ENCODE data around the gene ADORA1.

DNA sequence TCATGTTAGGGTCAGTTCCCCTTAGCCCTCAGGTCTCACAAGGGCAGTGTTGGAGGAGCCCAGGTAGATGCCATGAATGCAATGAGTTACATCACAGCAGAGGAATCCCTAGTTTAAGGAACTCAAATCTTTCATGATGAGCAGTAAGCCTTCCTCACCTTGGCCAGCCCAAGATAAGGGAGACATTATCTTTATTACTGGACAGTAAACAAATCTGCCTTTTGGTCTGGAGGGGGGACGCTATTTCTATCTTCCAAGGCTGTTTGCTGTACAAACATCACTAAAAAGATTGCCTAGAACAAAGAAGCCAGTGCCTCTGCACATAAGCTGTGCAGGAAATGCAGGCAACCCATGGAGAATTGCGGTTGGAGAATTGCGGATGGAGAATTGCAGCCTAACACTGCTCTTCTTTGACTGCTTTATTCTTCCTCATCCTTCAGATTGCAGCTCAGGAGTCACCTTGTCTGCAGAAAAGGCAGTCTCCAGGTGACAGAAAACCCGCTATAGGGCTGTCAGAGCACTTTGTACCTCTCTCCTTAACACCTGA lies 61.2 kb downstream of the ADORA1 start:
- TF ChIP-seq, protein P1, sequence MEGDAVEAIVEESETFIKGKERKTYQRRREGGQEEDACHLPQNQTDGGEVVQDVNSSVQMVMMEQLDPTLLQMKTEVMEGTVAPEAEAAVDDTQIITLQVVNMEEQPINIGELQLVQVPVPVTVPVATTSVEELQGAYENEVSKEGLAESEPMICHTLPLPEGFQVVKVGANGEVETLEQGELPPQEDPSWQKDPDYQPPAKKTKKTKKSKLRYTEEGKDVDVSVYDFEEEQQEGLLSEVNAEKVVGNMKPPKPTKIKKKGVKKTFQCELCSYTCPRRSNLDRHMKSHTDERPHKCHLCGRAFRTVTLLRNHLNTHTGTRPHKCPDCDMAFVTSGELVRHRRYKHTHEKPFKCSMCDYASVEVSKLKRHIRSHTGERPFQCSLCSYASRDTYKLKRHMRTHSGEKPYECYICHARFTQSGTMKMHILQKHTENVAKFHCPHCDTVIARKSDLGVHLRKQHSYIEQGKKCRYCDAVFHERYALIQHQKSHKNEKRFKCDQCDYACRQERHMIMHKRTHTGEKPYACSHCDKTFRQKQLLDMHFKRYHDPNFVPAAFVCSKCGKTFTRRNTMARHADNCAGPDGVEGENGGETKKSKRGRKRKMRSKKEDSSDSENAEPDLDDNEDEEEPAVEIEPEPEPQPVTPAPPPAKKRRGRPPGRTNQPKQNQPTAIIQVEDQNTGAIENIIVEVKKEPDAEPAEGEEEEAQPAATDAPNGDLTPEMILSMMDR (IDR thresholded peaks at IDR 0.05; ENCODE audit: insufficient read depth, low read length) = no peak
- TF ChIP-seq, protein P2, sequence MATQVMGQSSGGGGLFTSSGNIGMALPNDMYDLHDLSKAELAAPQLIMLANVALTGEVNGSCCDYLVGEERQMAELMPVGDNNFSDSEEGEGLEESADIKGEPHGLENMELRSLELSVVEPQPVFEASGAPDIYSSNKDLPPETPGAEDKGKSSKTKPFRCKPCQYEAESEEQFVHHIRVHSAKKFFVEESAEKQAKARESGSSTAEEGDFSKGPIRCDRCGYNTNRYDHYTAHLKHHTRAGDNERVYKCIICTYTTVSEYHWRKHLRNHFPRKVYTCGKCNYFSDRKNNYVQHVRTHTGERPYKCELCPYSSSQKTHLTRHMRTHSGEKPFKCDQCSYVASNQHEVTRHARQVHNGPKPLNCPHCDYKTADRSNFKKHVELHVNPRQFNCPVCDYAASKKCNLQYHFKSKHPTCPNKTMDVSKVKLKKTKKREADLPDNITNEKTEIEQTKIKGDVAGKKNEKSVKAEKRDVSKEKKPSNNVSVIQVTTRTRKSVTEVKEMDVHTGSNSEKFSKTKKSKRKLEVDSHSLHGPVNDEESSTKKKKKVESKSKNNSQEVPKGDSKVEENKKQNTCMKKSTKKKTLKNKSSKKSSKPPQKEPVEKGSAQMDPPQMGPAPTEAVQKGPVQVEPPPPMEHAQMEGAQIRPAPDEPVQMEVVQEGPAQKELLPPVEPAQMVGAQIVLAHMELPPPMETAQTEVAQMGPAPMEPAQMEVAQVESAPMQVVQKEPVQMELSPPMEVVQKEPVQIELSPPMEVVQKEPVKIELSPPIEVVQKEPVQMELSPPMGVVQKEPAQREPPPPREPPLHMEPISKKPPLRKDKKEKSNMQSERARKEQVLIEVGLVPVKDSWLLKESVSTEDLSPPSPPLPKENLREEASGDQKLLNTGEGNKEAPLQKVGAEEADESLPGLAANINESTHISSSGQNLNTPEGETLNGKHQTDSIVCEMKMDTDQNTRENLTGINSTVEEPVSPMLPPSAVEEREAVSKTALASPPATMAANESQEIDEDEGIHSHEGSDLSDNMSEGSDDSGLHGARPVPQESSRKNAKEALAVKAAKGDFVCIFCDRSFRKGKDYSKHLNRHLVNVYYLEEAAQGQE (IDR thresholded peaks at IDR 0.05; ENCODE audit: insufficient replicate concordance, low read depth) = no peak
- no peak for TF ChIP-seq POLR2AphosphoS5 (IDR thresholded peaks at IDR 0.05; ENCODE audit: low read depth)
